IMR-90 (cell line): Measurements from ENCODE around the gene MAGI2. TPM values are rescaled to one million over a fixed set of nuclear protein-coding genes. Genes with fewer than 3 reads are reported as not detected.

Source experiments
- ATAC-seq: fragments of 200-7000 bp; cut with Tn5 transposase; 2 replicates; pipeline ENCODE4 v1.9.1; 2020; ENCODE audit warnings: low read depth, mild to moderate bottlenecking, moderate library complexity
- BruUV-seq: library from RNA; stranded (reverse); fragments of 400-500 nt; replicated peaks from 2 replicates; lab custom pipeline; 2021; lab: Mats Ljungman, UMichigan
- CTCF ChIA-PET: fragments of 300-600 bp; formaldehyde crosslinking; extraction: SDS; loops from one replicate; lab custom pipeline; 2021; ENCODE audit warnings: antibody characterized with exemption; lab: Yijun Ruan, JAX
- POLR2A ChIA-PET: fragments of 300-600 bp; sonication (Branson Sonifier 250); formaldehyde crosslinking; loops from one replicate; lab custom pipeline; 2022; ENCODE audit warnings: antibody characterized with exemption; ENCODE audit not compliant: unreplicated experiment; lab: Charles Lee
- DNase-seq: peaks from one replicate; pipeline ENCODE4 v3.0.0; 2013
- H2AFZ ChIP-seq: replicated peaks from 2 replicates; pipeline ENCODE3; 2013; ENCODE audit warnings: low read length, mild to moderate bottlenecking; ENCODE audit not compliant: poor library complexity
- H2AK5ac ChIP-seq: 2 replicates; pipeline ENCODE4 v1.6.1; 2013; ENCODE audit warnings: low read depth, low read length, inconsistent platforms
- H2AK9ac ChIP-seq: replicated peaks from 2 replicates; pipeline ENCODE3; 2013; ENCODE audit warnings: mild to moderate bottlenecking, low read depth, low read length, moderate library complexity; ENCODE audit not compliant: poor library complexity
- H2BK120ac ChIP-seq: 2 replicates; pipeline ENCODE4 v1.6.1; 2013; ENCODE audit warnings: low read depth, low read length, inconsistent platforms
- H2BK15ac ChIP-seq: 3 replicates; pipeline ENCODE4 v1.6.1; 2013; ENCODE audit warnings: low read depth, low read length, inconsistent platforms
- H2BK20ac ChIP-seq: 2 replicates; pipeline ENCODE4 v1.6.1; 2013; ENCODE audit warnings: low read depth, mild to moderate bottlenecking, inconsistent platforms, low read length, moderate library complexity
- H2BK5ac ChIP-seq: 2 replicates; pipeline ENCODE4 v1.6.1; 2013; ENCODE audit warnings: mild to moderate bottlenecking, low read depth, low read length, inconsistent platforms; ENCODE audit not compliant: poor library complexity, severe bottlenecking
- H3K14ac ChIP-seq: replicated peaks from 2 replicates; pipeline ENCODE4 v1.6.1; 2013; ENCODE audit warnings: low read depth, low read length, inconsistent platforms
- H3K18ac ChIP-seq: 2 replicates; pipeline ENCODE4 v1.6.1; 2013; ENCODE audit warnings: low read depth, low read length, control low read depth
- H3K23ac ChIP-seq: 2 replicates; pipeline ENCODE4 v1.6.1; 2013; ENCODE audit warnings: low read depth, low read length, inconsistent platforms
- H3K27ac ChIP-seq: 2 replicates; pipeline ENCODE4 v1.5.1; 2013; ENCODE audit warnings: mild to moderate bottlenecking, control low read depth, low read length; ENCODE audit not compliant: insufficient read depth
- H3K27me3 ChIP-seq: 2 replicates; pipeline ENCODE4 v1.6.1; 2013; ENCODE audit warnings: low read length; ENCODE audit not compliant: control insufficient read depth, insufficient read depth
- H3K36me3 ChIP-seq: 2 replicates; pipeline ENCODE4 v1.6.1; 2013; ENCODE audit warnings: low read length, mixed read lengths; ENCODE audit not compliant: control insufficient read depth, insufficient read depth
- H3K4ac ChIP-seq: 2 replicates; pipeline ENCODE4 v1.6.1; 2013; ENCODE audit warnings: low read depth, low read length, inconsistent platforms
- H3K4me1 ChIP-seq: 2 replicates; pipeline ENCODE4 v1.6.1; 2013; ENCODE audit warnings: low read length, mixed read lengths; ENCODE audit not compliant: control insufficient read depth, insufficient read depth
- H3K4me2 ChIP-seq: 2 replicates; pipeline ENCODE4 v1.6.1; 2013; ENCODE audit warnings: low read depth, mild to moderate bottlenecking, control low read depth, low read length, moderate library complexity
- H3K4me3 ChIP-seq: 2 replicates; pipeline ENCODE4 v1.5.1; 2013; ENCODE audit warnings: low read depth, mild to moderate bottlenecking, control low read depth, low read length, moderate library complexity; ENCODE audit not compliant: insufficient read depth
- H3K56ac ChIP-seq: 2 replicates; pipeline ENCODE4 v1.6.1; 2013; ENCODE audit warnings: low read length, inconsistent platforms; ENCODE audit not compliant: insufficient read depth; ENCODE audit errors: extremely low read depth
- H3K79me1 ChIP-seq, 2 experiments: 2 replicates each; pipeline ENCODE4 v1.6.1; 2013; ENCODE audit warnings: low read length in 2 of 2, inconsistent platforms in 1 of 2, low read depth in 1 of 2
- H3K9ac ChIP-seq: 2 replicates; pipeline ENCODE4 v1.6.1; 2013; ENCODE audit warnings: low read depth, low read length, control low read depth
- H3K9me1 ChIP-seq: 2 replicates; pipeline ENCODE4 v1.6.1; 2013; ENCODE audit warnings: low read length, inconsistent platforms; ENCODE audit not compliant: insufficient read depth
- H3K9me3 ChIP-seq: 2 replicates; pipeline ENCODE4 v1.6.1; 2013; ENCODE audit warnings: low read length; ENCODE audit not compliant: control insufficient read depth, insufficient read depth
- H4K20me1 ChIP-seq: 2 replicates; pipeline ENCODE4 v1.6.1; 2013; ENCODE audit warnings: low read length, inconsistent platforms; ENCODE audit not compliant: insufficient read depth
- H4K5ac ChIP-seq: 2 replicates; pipeline ENCODE4 v1.6.1; 2013; ENCODE audit warnings: mild to moderate bottlenecking, low read depth, low read length, control low read depth
- H4K8ac ChIP-seq, 2 experiments: 2 replicates each; pipeline ENCODE4 v1.6.1; 2013; ENCODE audit warnings: low read depth in 2 of 2, low read length in 2 of 2, control low read depth in 1 of 2, inconsistent platforms in 1 of 2
- H4K91ac ChIP-seq: 2 replicates; pipeline ENCODE4 v1.6.1; 2013; ENCODE audit warnings: low read depth, low read length, inconsistent platforms; ENCODE audit not compliant: insufficient read depth
- CEBPB ChIP-seq: IDR thresholded peaks from 2 replicates; pipeline ENCODE4 v1.6.1; 2012; ENCODE audit warnings: low read depth, low read length, improper control_type of control experiment
- ELK1 ChIP-seq: fragments of 150-350 bp; IDR thresholded peaks from 2 replicates; pipeline ENCODE4 v1.6.1; 2016; ENCODE audit warnings: low read depth, mild to moderate bottlenecking, low read length, moderate library complexity, borderline replicate concordance
- FOS ChIP-seq: fragments of 150-350 bp; IDR thresholded peaks from 2 replicates; pipeline ENCODE4 v1.6.1; 2016; ENCODE audit warnings: low read depth, low read length
- MAZ ChIP-seq: IDR thresholded peaks from 2 replicates; pipeline ENCODE4 v1.6.1; 2012; ENCODE audit warnings: low read depth, mild to moderate bottlenecking, low read length, improper control_type of control experiment, moderate library complexity, borderline replicate concordance
- MXI1 ChIP-seq: IDR thresholded peaks from 2 replicates; pipeline ENCODE4 v1.6.1; 2012; ENCODE audit warnings: low read depth, mild to moderate bottlenecking, low read length, moderate library complexity, borderline replicate concordance
- NFE2L2 ChIP-seq: fragments of 150-350 bp; IDR thresholded peaks from 2 replicates; pipeline ENCODE4 v1.6.1; 2016; ENCODE audit warnings: low read depth, mild to moderate bottlenecking, low read length
- RCOR1 ChIP-seq: IDR thresholded peaks from 2 replicates; pipeline ENCODE4 v1.6.1; 2012; ENCODE audit warnings: mild to moderate bottlenecking, low read length, improper control_type of control experiment; ENCODE audit not compliant: insufficient replicate concordance
- WGBS, 2 experiments: methylation state at CpG; one replicate each; pipeline versions ENCODE4 v1.1.5 to v1.1.7; 2013; ENCODE audit warnings: missing lambda C conversion rate in 2 of 2; ENCODE audit not compliant: insufficient read length in 1 of 2; ENCODE audit errors: extremely low coverage in 2 of 2; 5-methylcytosine and 5-hydroxymethylcytosine counted together
- dilution Hi-C: fragments of 300-500 bp; cut with HindIII; formaldehyde crosslinking; loops from one replicate; pipeline ENCODE4 v1.14.3; 2018; ENCODE audit warnings: low sequenced_read_pairs; ENCODE audit not compliant: unreplicated experiment
- in situ Hi-C: fragments of 300-500 bp; cut with MboI; formaldehyde crosslinking; loops from 3 replicates; pipeline ENCODE4 v1.14.3; 2019; ENCODE audit warnings: low sequenced_read_pairs, inconsistent platforms, mixed read lengths
- intact Hi-C: fragments of 100-400 bp; cut with micrococcal nuclease; formaldehyde crosslinking; loops from 2 replicates; pipeline ENCODE4 v1.10.0; 2022
- polyA plus RNA-seq, 3 experiments: library from polyadenylated mRNA; depleted of rRNA; stranded (reverse); fragments of >200 nt; gene quantifications; 2 replicates each; pipeline ENCODE4 v1.2.3, GENCODE V29; 2012; ENCODE audit warnings: low replicate concordance in 1 of 3
- total RNA-seq: library from RNA; depleted of rRNA; stranded (reverse); fragments of >200 nt; gene quantifications from 2 replicates; pipeline ENCODE4 v1.2.3, GENCODE V29; 2012

Gene MAGI2
- total and polyA plus RNA-seq, 2 of the 4 experiments (the other 2 are of a cell fraction), result 2.5 to 17.9 TPM

DNA sequence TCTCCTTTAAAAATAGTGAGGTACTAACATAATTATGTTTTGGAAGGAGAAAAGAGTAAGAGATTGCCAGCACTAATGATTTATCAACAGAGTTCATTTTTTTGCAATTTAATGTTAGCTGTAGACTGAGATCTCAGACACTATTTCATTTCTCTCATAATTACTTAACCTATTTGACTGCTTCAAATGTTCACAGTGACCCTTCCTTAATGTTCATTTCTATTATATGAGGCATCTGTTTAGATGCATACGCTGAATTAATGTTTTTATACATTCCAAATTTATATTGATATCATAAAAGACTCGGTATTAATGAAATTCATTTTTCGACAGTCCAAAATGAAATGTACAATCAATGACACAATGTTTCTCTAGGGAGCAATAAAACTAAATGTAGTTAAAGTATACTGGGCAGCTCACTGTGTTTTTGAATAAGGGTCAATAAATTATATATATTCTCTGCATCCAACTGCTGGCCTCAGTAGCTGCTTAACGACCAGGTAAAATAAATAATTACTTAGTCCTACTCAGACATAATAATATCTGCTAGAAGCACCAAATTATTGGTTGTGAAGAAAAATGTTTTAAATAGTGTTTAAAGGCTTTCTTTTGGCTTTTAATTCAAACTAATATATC, 373.4 kb downstream of the MAGI2 start:
- H3K27ac ChIP-seq, result no peak overlapping the region
- H2AK5ac ChIP-seq, result no peak overlapping the region
- no peak overlapping the region for H2AFZ ChIP-seq
- H4K8ac ChIP-seq, result no peak overlapping the region
- no peak overlapping the region for H3K4ac ChIP-seq
- no peaks in the 10 kb centered on the region for H3K4me1 ChIP-seq
- ChIA-PET POLR2A (no interaction called here), CTCF (no interaction called here)
- no peak overlapping the region for H2BK5ac ChIP-seq
- no peak overlapping the region for H3K9ac ChIP-seq
- no peak overlapping the region for H3K56ac ChIP-seq
- in situ Hi-C loops (no loop called here), intact Hi-C loops (no loop called here), dilution Hi-C loops (no loop called here)
- H3K18ac ChIP-seq, result no peak overlapping the region
- no peak overlapping the region for H2BK120ac ChIP-seq
- ATAC-seq (no peak), DNase-seq (no peak)
- no peak overlapping the region for H2AK9ac ChIP-seq
- H4K5ac ChIP-seq, result no peak overlapping the region
- peaks cover 0 to 6% of the 10 kb centered on the region in 2 experiments; a peak in 1 of 4 replicates for H3K79me1 ChIP-seq
- no peak overlapping the region for H3K4me2 ChIP-seq
- no peak overlapping the region for H3K14ac ChIP-seq
- no peak overlapping the region for H2BK20ac ChIP-seq
- H2BK15ac ChIP-seq, result no peak overlapping the region
- H4K20me1 ChIP-seq, result no peaks in the 10 kb centered on the region
- no peak overlapping the region for H4K91ac ChIP-seq
- no peaks in the 10 kb centered on the region for H3K27me3 ChIP-seq
- H3K23ac ChIP-seq, result no peak overlapping the region
- no peaks in the 10 kb centered on the region for H3K36me3 ChIP-seq
- TF ChIP-seq RCOR1 (no peak), ELK1 (no peak), MAZ (no peak), FOS (no peak), NFE2L2 (no peak), MXI1 (no peak), CEBPB (no peak)
- no CpG with 5 or more reads among the region's 4 CpGs for WGBS, 2 experiments
- no peaks in the 10 kb centered on the region for H3K9me3 ChIP-seq
- H3K4me3 ChIP-seq, result no peak overlapping the region
- no peaks in the 10 kb centered on the region for H3K9me1 ChIP-seq
- no TSS peak for BruUV-seq
